GM21576 (cell line): ENCODE data around the gene PDE11A.
"Not testable (repeated sequence)": the region's sequence is repeated elsewhere in the genome, so short reads cannot be mapped to it uniquely, and the experiment has no call there.

Source experiments
- ATAC-seq: cut with Tn5 transposase; IDR thresholded peaks from one replicate; pipeline ENCODE4 v1.9.1; 2021; ENCODE audit warnings: mild to moderate bottlenecking, moderate library complexity; ENCODE audit not compliant: unreplicated experiment

Gene PDE11A

DNA sequence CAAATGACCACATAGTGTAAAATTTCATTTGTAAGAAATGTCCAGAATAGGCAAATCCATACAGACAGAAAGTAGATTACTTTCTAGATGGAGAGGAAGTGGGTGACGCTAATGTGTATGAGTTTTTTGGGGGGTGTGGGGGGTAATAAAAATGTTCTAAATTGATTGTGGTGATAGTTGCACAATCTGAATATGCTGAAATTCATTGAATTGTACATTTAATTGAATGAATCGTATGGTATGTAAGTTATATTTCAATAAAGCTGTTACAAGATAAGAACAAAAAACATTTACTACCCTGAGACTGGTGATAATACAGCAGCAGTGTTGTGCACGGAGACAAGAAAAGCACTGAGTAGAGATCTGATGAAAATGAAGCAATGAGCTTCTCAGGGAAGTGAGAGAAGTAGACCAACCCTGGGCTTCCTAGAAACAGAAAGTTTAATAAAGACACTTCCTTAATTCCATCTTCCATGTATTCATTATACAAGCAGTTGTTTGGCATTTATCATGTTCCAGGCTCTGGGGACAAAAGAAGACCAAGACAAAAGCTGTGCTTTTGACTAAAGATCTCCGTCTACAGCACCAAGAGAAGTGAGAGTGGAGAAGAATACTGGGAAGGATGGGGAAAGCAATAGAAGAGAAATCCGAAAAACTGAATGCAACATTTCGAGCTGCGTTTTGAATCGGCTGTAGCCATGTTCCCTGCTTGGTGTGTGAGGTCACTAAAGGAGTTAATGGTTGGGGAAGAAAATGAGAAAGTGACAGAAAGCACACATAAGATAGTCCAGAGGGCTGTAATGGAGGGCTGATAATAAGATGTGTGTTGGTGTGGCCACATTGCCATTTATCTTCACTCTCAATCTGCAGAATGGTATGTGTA is 1.8 kb upstream of the PDE11A start:
- ATAC-seq, result no peak

DNA sequence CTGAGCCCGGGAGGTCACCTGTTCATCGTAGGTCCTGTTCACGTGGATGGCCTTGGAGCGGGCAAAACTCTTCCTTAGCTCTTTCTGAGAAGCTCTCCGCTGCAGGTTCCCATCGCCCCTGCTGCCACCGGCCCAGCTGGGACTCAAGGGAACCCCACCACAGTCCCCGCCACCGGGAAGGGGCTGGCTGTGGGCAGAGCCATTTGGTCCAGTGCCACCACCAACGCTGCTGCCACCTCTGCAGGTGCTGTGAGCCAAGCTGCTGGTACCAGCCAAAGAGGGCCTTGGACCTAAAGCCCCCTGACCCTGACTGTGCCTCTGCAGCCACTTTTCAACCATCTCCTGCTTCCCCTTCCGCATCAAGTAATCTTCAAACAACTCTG is 586 bp downstream of the PDE11A start:
- ATAC-seq, result no peak

- no peak for ATAC-seq
Observed at GRCh38 chr2:178070824-178071223, 1.8 kb downstream of the PDE11A start.

DNA sequence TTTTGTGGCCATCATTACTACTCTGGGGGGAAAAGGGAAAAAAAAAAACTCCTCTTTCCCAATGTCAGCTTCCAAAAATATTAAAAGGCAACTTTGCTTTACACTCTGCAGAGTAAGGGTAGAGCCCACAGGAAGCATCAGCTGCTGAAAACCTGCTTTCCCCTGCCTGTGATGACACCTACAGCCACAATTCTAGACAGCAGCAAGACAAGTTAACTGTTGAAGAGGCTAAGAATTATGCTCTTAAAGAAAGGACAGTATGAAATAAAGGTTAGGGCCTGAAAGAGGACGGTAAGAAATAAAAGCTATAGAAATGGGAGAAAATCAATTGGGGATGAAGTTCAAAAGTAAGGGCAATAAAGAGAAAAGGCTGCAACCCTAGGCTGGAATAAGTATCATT is 3.0 kb downstream of the PDE11A start:
- no peak for ATAC-seq

DNA sequence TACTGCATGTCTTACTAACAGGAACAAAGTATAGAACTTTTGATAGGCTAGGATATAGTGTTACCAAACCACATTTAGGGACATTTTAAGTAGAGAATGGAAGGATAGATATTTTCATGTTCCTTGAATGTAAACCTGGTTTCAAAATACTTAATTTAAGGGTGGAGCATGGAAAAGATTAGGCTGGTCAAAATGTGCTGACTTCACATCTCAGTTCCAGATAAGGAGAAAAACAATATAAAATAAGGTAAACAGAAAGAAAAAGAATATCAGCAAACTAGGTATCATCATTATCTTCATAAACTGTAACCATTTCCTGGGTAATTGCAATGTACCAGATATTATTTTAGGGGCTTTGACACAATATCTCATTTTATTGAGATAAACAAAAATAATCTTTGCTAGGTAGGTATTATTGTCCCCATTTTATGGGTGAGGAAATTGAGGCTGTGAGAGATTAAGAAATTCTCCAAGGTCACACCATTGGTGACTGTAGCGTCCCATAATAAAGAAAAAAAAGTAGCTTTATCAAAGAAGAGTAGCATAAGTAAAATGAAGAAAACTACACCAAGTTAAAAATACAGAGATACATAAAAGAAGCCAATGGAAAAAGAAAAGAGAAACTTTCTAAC is 3.6 kb downstream of the PDE11A start:
- no peak for ATAC-seq

DNA sequence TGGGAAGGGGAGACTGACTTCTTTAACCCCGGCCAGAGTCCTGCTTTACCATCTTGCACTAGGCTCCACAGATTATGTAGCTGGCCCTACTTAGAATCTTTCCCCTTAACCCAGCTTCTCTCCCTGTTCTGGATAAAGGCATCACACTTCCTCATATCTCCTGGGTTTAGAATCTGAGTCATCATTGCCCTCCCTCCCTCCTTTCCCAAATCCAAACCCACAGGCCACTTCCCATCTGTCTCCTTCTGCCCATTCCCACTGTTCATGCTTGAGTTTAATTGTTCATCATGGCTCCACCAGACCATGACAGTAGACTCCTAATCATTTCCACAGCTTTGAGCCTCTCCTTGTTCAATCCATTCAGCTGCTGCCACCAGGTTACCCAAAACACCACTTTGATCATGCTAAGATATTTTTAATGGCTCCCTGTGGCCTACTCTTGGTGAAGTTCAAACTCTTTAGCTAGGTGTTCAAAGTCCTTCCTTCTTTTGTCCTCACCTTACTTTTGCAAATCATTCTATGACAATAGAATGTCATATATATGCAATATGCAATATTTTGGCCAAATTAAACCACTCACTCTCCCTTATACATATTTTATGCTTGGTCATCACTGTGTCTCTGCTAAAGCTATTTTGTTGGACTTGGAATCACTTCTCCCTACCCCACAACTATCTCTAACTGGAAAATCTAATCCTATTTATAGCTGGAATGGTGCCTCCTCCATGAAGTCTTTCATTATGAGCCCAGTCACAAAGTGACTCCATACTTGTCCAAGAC is 5.5 kb downstream of the PDE11A start:
- no peak for ATAC-seq

DNA sequence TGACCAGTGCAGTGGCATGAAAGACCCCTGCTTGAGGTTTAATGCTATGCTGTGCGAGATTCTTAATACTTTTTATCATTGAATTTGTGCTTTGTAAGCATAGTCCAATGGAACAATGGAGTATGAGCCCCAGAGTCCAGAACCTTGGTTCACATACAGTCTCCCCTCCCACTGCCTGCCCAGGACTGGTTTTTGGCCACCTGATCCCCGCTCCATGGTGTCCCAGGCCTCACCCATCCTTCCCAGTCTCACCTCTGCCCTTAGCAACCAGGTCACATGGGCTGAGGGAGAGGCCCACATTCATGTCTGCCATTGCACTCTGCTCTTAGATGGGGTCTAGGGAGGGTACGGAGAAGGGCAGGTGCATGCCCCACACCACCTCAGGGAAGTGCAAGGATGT is 6.3 kb downstream of the PDE11A start:
- ATAC-seq, result no peak

DNA sequence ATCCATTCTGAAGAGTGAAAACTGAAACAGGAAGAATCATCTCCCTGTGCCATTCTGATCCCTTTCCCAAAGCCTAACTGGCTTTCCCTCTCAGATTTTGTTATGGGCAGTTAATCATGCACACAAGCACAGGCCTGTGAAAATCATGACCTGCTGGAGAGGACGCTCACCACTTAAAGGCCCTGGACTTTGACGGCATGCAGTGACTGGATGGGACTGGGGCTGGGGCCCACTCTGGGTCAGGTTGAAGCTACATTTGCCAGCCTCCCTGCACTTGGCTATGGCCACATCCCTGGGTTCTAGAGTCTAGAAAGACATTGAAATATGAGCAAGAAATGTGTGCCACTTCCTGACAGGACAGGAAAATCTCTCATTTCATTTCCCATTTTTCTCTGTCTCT is 12.9 kb downstream of the PDE11A start:
- ATAC-seq, result no peak

DNA sequence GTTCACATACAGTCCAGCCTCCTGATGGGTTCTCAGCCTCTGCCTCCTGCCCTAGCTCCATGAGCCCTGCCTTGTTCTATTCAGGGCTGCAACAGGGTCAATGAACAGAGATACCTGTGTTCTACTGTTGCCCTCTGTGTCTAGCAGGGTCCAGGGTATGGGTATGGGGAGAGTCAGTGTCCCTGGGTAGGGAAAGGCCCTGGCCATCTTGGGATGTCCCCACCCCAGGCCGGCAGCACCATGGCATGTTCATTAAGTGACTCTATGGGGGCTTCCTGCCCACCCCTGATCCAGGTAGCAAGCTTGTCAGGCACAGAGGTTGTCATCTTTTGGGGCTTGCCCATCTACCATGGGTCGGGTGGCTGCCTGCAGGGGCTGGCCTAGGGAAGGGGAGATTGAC is 13.5 kb downstream of the PDE11A start:
- ATAC-seq, result no peak

DNA sequence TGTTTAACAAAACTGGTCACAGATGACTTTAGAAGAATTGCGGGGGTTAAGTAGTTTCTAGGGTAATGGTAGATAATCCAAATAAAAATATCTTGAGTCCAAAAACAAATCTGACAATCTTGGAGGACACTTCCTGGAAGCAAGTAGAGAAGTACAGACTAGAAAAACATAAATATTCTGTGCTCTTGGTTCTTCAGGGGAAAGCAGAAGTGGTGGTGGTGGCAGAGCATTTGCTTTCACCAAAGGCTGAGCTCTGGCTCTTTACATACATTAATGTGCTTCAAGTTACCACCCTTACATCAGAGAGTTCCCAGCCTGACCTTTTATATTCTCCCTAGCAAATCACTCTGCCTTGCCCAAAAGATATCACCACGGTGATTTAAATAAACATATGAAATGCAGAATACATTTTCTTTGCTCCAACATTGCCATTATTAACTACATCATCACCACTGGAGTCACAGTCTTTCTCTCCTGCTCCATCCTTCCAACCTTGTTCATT is 15.3 kb downstream of the PDE11A start:
- ATAC-seq, result no peak

GRCh38 chr2:178056345-178056744 is 16.2 kb downstream of the PDE11A start:
- no peak for ATAC-seq

DNA sequence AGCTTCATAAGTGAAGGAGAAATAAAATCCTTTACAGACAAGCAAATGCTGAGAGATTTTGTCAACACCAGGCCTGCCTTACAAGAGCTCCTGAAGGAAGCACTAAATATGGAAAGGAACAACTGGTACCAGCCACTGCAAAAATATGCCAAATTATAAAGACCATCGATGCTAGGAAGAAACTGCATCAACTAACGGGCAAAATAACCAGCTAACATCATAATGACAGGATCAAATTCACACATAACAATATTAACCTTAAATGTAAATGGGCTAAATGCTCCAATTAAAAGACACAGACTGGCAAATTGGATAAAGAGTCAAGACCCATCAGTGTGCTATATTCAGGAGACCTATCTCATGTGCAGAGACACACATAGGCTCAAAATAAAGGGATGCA is 21.3 kb downstream of the PDE11A start:
- not testable (repeated sequence) for ATAC-seq

DNA sequence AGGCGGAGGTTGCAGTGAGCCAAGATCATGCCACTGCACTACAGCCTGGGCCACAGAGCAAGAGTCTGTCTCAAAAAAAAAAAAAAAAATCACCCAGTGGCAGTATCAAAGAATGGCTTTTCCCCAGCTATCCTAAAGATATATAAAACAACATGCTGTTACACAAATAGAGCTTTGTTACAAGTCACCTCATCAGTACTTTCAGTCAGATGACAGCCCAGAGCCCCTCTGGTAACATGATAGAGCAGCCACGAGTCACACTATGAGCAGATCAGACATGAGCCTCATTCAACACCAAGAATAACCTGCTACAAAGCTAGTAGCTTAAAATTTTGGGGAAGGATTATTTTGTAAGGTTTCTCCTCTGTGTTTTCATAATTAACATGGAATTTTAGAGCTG is 25.2 kb downstream of the PDE11A start:
- no peak for ATAC-seq

DNA sequence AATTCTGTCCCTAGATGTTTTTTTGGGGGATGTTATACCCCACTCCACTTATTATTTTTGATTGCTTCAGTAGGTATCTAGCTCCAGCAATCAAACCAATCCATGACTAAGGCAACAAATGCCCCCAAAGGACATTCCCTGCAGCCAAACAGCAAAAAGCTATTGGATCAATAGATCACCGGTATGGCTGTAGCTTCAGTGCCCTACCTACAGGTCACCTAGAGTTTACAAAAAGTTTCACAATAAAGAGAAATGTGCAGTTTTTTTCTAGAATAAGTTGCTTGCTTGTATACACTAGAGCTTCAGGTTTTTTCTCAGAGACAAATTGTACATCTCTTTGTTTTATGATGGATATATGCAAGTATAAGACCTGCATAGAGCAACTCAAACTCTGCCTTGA is 27.7 kb downstream of the PDE11A start:
- no peak for ATAC-seq

DNA sequence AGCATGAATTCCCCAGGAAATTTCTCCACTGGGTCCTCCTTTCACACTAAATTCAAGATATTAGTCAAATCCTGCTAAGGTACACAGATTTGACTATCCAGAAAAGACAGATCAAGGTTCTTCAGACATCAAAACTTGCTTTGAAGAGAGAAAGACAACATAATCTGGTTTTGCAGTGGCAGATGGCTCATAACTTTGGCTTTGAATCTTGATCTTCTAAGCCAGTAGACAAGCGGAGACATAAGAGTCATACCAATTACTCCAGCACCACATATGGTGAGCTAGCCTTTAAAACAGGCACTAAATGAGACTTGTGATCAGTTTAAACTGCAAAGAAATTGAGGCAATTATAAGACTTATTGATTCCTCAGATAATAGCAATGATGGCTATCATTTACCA is 29.3 kb downstream of the PDE11A start:
- ATAC-seq, result no peak

DNA sequence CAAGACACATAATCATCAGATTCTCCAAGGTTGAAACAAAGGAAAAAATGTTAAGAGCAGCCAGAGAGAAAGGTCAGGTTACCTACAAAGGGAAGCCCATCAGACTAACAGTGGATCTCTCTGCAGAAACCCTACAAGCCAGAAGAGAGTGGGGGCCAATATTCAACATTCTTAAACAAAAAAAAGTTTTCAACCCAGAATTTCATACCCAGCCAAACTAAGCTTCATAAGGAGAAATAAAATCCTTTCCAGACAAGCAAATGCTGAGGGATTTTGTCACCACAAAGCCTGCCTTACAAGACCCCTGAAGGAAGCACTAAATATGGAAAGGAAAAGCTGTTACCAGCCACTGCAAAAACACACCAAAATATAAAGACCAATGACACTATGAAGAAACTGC is 39.0 kb downstream of the PDE11A start:
- ATAC-seq, result not testable (repeated sequence)

DNA sequence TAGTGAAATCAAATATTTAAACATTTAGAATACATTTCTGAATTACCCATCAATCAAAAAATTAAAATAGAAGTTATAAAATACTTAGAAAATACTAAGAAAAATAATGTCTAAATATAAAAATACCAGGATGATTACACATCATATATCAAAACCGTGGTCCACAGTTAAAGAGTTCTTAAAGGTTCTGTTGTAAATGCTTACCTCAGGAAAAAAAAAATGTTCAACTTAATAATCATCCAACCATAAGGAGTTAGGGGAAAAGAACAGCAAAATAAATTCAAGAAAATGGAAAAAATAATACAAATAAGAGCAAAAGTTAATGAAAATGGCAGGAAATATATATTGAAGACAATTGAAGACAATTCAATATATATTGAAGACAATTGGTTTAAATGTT is 43.2 kb downstream of the PDE11A start:
- ATAC-seq, result no peak

- ATAC-seq, result no peak
Observed at GRCh38 chr2:178025551-178026185, 46.9 kb downstream of the PDE11A start.

- ATAC-seq, result no peak
Observed at GRCh38 chr2:178018141-178018540, 54.4 kb downstream of the PDE11A start.

DNA sequence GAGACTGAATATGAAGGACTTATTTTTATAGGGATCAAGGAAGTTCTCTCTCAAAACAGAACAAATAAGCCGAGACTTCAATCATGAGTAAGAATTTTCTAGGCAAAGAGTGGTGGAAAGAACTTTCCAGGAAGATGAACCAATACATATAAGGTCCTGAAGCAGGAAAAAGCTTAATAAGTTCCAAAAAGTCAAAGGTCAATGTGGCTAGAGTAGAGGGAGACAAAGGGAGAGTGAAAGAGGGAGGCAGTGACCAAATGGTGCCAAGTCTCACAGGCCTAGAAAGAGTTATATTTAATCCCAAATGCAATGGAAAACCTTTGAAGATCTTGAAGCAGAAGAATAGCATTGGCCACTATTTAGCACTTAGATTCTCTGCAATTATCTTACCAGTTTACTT is 56.0 kb downstream of the PDE11A start:
- no peak for ATAC-seq

DNA sequence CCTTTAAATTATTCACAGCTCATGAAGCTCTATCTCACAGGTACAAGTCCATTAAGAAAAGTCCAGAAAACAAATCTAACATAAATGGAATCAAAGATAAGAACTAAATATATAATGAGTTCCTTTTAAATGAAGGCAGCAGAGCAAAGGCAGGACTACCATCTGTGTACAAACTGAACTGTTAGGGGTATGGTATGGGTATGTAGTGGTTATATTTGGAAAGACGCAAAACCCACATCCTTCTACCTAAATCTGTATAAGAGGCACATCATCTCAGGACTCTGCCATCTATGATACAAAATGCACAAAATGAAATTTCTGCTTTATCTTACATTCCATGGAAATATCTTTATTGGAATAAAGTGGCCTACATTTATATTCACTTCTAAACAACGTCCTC is 59.9 kb downstream of the PDE11A start:
- no peak for ATAC-seq
